HepG2 (cell line): ENCODE data around the gene PRKCE. TPM values are rescaled to one million over a fixed set of nuclear protein-coding genes. Genes with fewer than 3 reads are reported as not detected.

Experiments used
- ATAC-seq: fragments of 200-7000 bp; cut with Tn5 transposase; 3 replicates; pipeline ENCODE4 v1.9.1; 2020; ENCODE audit warnings: mild to moderate bottlenecking, moderate library complexity
- BruUV-seq: library from RNA; stranded (reverse); fragments of 400-500 nt; replicated peaks from 2 replicates; lab custom pipeline; 2021; lab: Mats Ljungman, UMichigan
- CTCF ChIA-PET: fragments of 300-600 bp; formaldehyde crosslinking; extraction: SDS; loops from one replicate; lab custom pipeline; 2021; ENCODE audit warnings: low total read pairs, inconsistent platforms, low intra/inter-chr PET ratio; lab: Yijun Ruan, JAX
- POLR2A ChIA-PET: fragments of 350-600 bp; sonication (Branson Sonifier 250); formaldehyde crosslinking; loops from one replicate; lab custom pipeline; 2020; ENCODE audit warnings: antibody characterized with exemption, inconsistent platforms; lab: Yijun Ruan, JAX
- DNase-seq: peaks from one replicate; pipeline ENCODE4 v3.0.0-alpha.2; 2015; ENCODE audit warnings: low spot score
- FAIRE-seq: peaks from 3 replicates; lab custom pipeline; 2011; peaks lifted over from hg19 to GRCh38; lab: Jason Lieb, UNC
- H2AFZ ChIP-seq: one replicate; pipeline ENCODE4 v1.6.1; 2011; ENCODE audit warnings: low read length, inconsistent platforms
- H3K27ac ChIP-seq: fragments of 300-600 bp; 3 replicates; pipeline ENCODE4 v1.8.0; 2011; ENCODE audit warnings: mixed run types, mild to moderate bottlenecking, mixed read lengths, low read length, inconsistent platforms; ENCODE audit not compliant: insufficient read depth; ENCODE audit errors: extremely low read length
- H3K27me3 ChIP-seq, 2 experiments: fragments of 200-600 bp in 1 of 2; 2 replicates in 1 of 2; 3 replicates in 1 of 2; pipeline versions ENCODE4 v1.6.0 to v1.8.0; 2011; ENCODE audit warnings: low read length in 2 of 2, mild to moderate bottlenecking in 2 of 2, moderate library complexity in 2 of 2, inconsistent platforms in 1 of 2; ENCODE audit not compliant: insufficient read depth in 2 of 2, control insufficient read depth in 1 of 2
- H3K36me3 ChIP-seq, 2 experiments: fragments of 200-600 bp in 1 of 2; replicated peaks in 1 of 2; 2 replicates in 1 of 2; 3 replicates in 1 of 2; pipeline versions ENCODE4 v1.5.1 to v1.8.0; 2011; ENCODE audit warnings: low read length in 2 of 2, inconsistent platforms in 1 of 2; ENCODE audit not compliant: insufficient read depth in 2 of 2, control insufficient read depth in 1 of 2
- H3K4me1 ChIP-seq: 2 replicates; pipeline ENCODE4 v1.5.1; 2012; ENCODE audit warnings: low read length, inconsistent platforms; ENCODE audit not compliant: insufficient read depth
- H3K4me2 ChIP-seq: 2 replicates; pipeline ENCODE4 v1.6.0; 2011; ENCODE audit warnings: low read depth, low read length, inconsistent platforms
- H3K4me3 ChIP-seq, 3 experiments: fragments of 200-600 bp in 1 of 3; sonication (generic), shearing (Covaris generic) in 1 of 3; replicated peaks in 1 of 3; 2 replicates each; pipeline ENCODE4 v1.5.1; 2011 to 2016; ENCODE audit warnings: low read length in 3 of 3, inconsistent platforms in 2 of 3, low read depth in 2 of 3, mild to moderate bottlenecking in 2 of 3, control low read depth in 1 of 3, mixed read lengths in 1 of 3; ENCODE audit not compliant: insufficient read depth in 1 of 3
- H3K79me2 ChIP-seq: one replicate; pipeline ENCODE4 v1.6.1; 2011; ENCODE audit warnings: low read length, inconsistent platforms; ENCODE audit not compliant: insufficient read depth
- H3K9ac ChIP-seq: 2 replicates; pipeline ENCODE4 v1.6.0; 2011; ENCODE audit warnings: mild to moderate bottlenecking, low read depth, low read length, inconsistent platforms; ENCODE audit not compliant: insufficient read depth
- H3K9me3 ChIP-seq: 2 replicates; pipeline ENCODE4 v1.5.1; 2012; ENCODE audit warnings: mild to moderate bottlenecking, low read length
- H4K20me1 ChIP-seq: 2 replicates; pipeline ENCODE4 v1.6.0; 2011; ENCODE audit warnings: inconsistent platforms, mild to moderate bottlenecking, low read length, moderate library complexity; ENCODE audit not compliant: insufficient read depth
- CEBPB ChIP-seq: IDR thresholded peaks from 2 replicates; pipeline ENCODE4 v1.6.1; 2011; ENCODE audit warnings: low read depth, low read length, improper control_type of control experiment, borderline replicate concordance
- FOXO4 ChIP-seq: sonication (generic); formaldehyde crosslinking; conservative IDR thresholded peaks from 2 replicates; pipeline ENCODE4 v1.8.1; 2023; ENCODE audit warnings: missing genetic modification reagents
- IRF2 ChIP-seq: IDR thresholded peaks from 2 replicates; pipeline ENCODE4 v1.6.1; 2018; ENCODE audit warnings: missing genetic modification reagents, missing compliant biosample characterization
- ZBTB37 ChIP-seq: sonication (generic); formaldehyde crosslinking; IDR thresholded peaks from 2 replicates; pipeline ENCODE4 v1.4.0; 2020; ENCODE audit warnings: mild to moderate bottlenecking, missing genetic modification reagents
- ZNF7 ChIP-seq: IDR thresholded peaks from 2 replicates; pipeline ENCODE4 v1.6.1; 2016; ENCODE audit warnings: missing biosample characterization, missing genetic modification reagents
- whole genome bisulfite sequencing: methylation state at CpG from one replicate; pipeline ENCODE4 v1.1.6; 2017; ENCODE audit warnings: low lambda C conversion rate; 5-methylcytosine and 5-hydroxymethylcytosine counted together
- in situ Hi-C: cut with HindIII; loops from 2 replicates; pipeline ENCODE4 v1.10.0; 2017; ENCODE audit warnings: low pct_unique_long_range_greater_than_20kb; ENCODE audit not compliant: extremely low pct_ligation_motif_present
- intact Hi-C: fragments of 100-400 bp; cut with micrococcal nuclease; formaldehyde crosslinking; loops from one replicate; pipeline ENCODE4 v1.10.0; 2022; ENCODE audit not compliant: unreplicated experiment
- polyA plus RNA-seq, 8 experiments: library from polyadenylated mRNA; depleted of rRNA in 3 of 8; stranded (reverse) in 7 of 8; unstranded in 1 of 8; fragments of >200 nt; fragmentation: Illumina TruSeq in 4 of 8; extraction: Trizol in 4 of 8; gene quantifications; 2 replicates each; pipeline versions ENCODE4 v1.2.1 to v1.2.3, GENCODE V29; 2011 to 2016; ENCODE audit warnings: low read depth in 4 of 8, missing spikeins in 1 of 8, mixed read lengths in 1 of 8; ENCODE audit not compliant: insufficient read depth in 1 of 8
- total RNA-seq, 5 experiments: library from RNA; depleted of rRNA; stranded (reverse); fragments of >200 nt; fragmentation: Illumina TruSeq; extraction: Trizol; gene quantifications; 2 replicates each; pipeline ENCODE4 v1.2.3, GENCODE V29; 2016; ENCODE audit warnings: low read depth in 1 of 5

The PRKCE gene
- total and polyA plus RNA-seq, 2 of the 13 experiments (the other 11 are each of a cell fraction or from before 2014, with no cell fraction given), result 1.0 to 3.9 TPM

GRCh38 chr2:45734336-45734735 is 82.9 kb downstream of the PRKCE start:
- Histone ChIP-seq H3K4me2 (no peak overlapping the region), H2AFZ (no peak overlapping the region), H4K20me1 (no peaks in the 10 kb centered on the region), H3K4me3 (no peak overlapping the region), H3K79me2 (no peaks in the 10 kb centered on the region), H3K4me1 (no peaks in the 10 kb centered on the region), H3K36me3 (no peaks in the 10 kb centered on the region), H3K27ac (no peak overlapping the region), H3K9ac (no peak overlapping the region), H3K9me3 (no peaks in the 10 kb centered on the region), H3K27me3 (no peaks in the 10 kb centered on the region)
- ChIA-PET CTCF (no interaction called here), POLR2A (no interaction called here)
- WGBS, result 56% methylated on average over 5 of the region's 6 CpGs
- in situ Hi-C loops (no loop called here), intact Hi-C loops (no loop called here)
- FAIRE-seq (no peak), ATAC-seq (peak; percentile 22), DNase-seq (no peak)
- BruUV-seq, result no TSS peak
- TF ChIP-seq IRF2 (CRISPR knock-in tag) (no peak), ZNF7 (CRISPR knock-in tag) (peak; percentile 37; the same call in 1 of the 2 replicates)

GRCh38 chr2:45734952-45735351 is 83.5 kb downstream of the PRKCE start:
- POLR2A ChIA-PET, result no interaction called here
- H3K9ac ChIP-seq, result no peak overlapping the region
- no peaks in the 10 kb centered on the region for H3K27me3 ChIP-seq
- peak; percentile 30 for FAIRE-seq
- no peaks in the 10 kb centered on the region for H3K36me3 ChIP-seq
- H3K4me1 ChIP-seq, result no peaks in the 10 kb centered on the region
- no peak for DNase-seq
- TF ChIP-seq ZBTB37 (CRISPR knock-in tag) (no peak), CEBPB (peak; percentile 69), FOXO4 (CRISPR knock-in tag) (0 out of 2 replicates have a peak, but pooled peaks have one; percentile 45)
- H3K79me2 ChIP-seq, result no peaks in the 10 kb centered on the region
- no peaks in the 10 kb centered on the region for H4K20me1 ChIP-seq
- H3K4me2 ChIP-seq, result no peak overlapping the region
- no peaks in the 10 kb centered on the region for H3K9me3 ChIP-seq
- in situ Hi-C loops (no loop called here), intact Hi-C loops (no loop called here)
- ATAC-seq, result peak; percentile 56
- H3K27ac ChIP-seq, result no peak overlapping the region
- CTCF ChIA-PET, result no interaction called here
- WGBS, result 66% methylated on average over 6 of the region's 6 CpGs
- BruUV-seq, result no TSS peak
- H3K4me3 ChIP-seq, result no peak overlapping the region
- no peak overlapping the region for H2AFZ ChIP-seq
